Spleen (tissue), 7 donors: ENCODE results near the gene CDK14.

Source experiments
- CTCF ChIP-seq, 11 experiments: fragments of 200-600 bp in 7 of 11; fragments of 450-650 bp in 4 of 11; sonication (generic) in 4 of 11; IDR thresholded peaks in 8 of 11; conservative IDR thresholded peaks in 3 of 11; 1 replicate in 7 of 11; 2 replicates in 4 of 11; pipeline versions ENCODE4 v1.4.0 to v1.8.0; 2016 to 2021; ENCODE audit warnings: antibody characterized with exemption in 11 of 11, inconsistent platforms in 4 of 11, mild to moderate bottlenecking in 1 of 11
- POLR2A ChIP-seq, 3 donors: fragments of 450-650 bp; IDR thresholded peaks; one replicate each; pipeline ENCODE4 v1.5.1; 2017; ENCODE audit warnings: antibody characterized with exemption in 3 of 3, mild to moderate bottlenecking in 1 of 3
- donor health status: DM: no; HTN: no; CAD: no; lungs with moderate emphysema.
- donor health status: DM: no; HTN: no; CAD: no.
- donor health status: DM: no; HTN: no; CAD: no.

DNA sequence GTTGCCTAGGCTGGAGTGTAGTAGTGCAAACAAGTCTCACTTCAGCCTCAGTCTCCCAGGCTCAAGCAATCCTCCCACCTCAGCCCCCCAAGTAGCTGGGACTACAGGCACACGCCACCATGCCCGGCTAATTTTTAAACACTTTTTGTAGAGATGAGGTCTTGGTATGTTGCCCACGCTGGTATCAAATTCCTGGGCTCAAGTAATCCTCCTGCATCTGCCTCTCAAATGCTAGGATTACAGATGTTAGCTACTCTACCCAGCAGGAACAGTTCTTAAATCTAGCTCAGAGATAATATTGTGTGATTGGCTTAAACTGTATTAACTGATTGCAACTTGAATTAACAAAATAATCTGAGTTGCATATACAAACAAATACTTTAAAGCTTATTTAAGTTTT is 82.9 kb downstream of the CDK14 start:
- TF ChIP-seq CTCF (IDR thresholded peaks at IDR 0.05 in 8 of 11, conservative IDR thresholded peaks at IDR 0.05 in 3 of 11) (no peak), POLR2A (IDR thresholded peaks at IDR 0.05) (no peak)
